Skin of body (tissue), 2 donors: ENCODE measurements around the gene LMBR1. TPM values are rescaled to one million over a fixed set of nuclear protein-coding genes. Genes with fewer than 3 reads are reported as not detected.
"Not testable (repeated sequence)": the region's sequence is repeated elsewhere in the genome, so short reads cannot be mapped to it uniquely, and the experiment has no call there.

Experiments used
- DNase-seq: peaks from one replicate; lab custom pipeline; 2025; lab: John Stamatoyannopoulos, UW
- total RNA-seq: library from RNA; depleted of rRNA; stranded (reverse); fragments of >200 nt; gene quantifications from one replicate; pipeline ENCODE4 v1.2.3, GENCODE V29; 2014

Gene LMBR1
- total RNA-seq, 1 donor from 2014 or later: 70.7 TPM

- DNase-seq: no peak
Observed at GRCh38 chr7:156848979-156849378, 44.0 kb downstream of the LMBR1 start.

GRCh38 chr7:156845379-156846101 lies 47.4 kb downstream of the LMBR1 start:
- DNase-seq: no peak

- not testable (repeated sequence) for DNase-seq
Observed at GRCh38 chr7:156843582-156843981, 49.4 kb downstream of the LMBR1 start.

GRCh38 chr7:156843157-156843556 lies 49.8 kb downstream of the LMBR1 start:
- no peak for DNase-seq

GRCh38 chr7:156842740-156843140 lies 50.2 kb downstream of the LMBR1 start:
- DNase-seq: no peak

GRCh38 chr7:156842317-156842716 lies 50.7 kb downstream of the LMBR1 start:
- DNase-seq: no peak

GRCh38 chr7:156841497-156841896 lies 51.5 kb downstream of the LMBR1 start:
- no peak for DNase-seq

- no peak for DNase-seq
Observed at GRCh38 chr7:156840134-156840533, 52.8 kb downstream of the LMBR1 start.

- no peak for DNase-seq
Observed at GRCh38 chr7:156836443-156836842, 56.5 kb downstream of the LMBR1 start.

GRCh38 chr7:156834462-156834861 lies 58.5 kb downstream of the LMBR1 start:
- no peak for DNase-seq

GRCh38 chr7:156833312-156833711 lies 59.7 kb downstream of the LMBR1 start:
- DNase-seq: no peak

GRCh38 chr7:156832195-156832877 lies 60.6 kb downstream of the LMBR1 start:
- DNase-seq: no peak

GRCh38 chr7:156829669-156830336 lies 63.2 kb downstream of the LMBR1 start:
- DNase-seq: no peak

- DNase-seq: no peak
Observed at GRCh38 chr7:156827587-156828203, 65.3 kb downstream of the LMBR1 start.

- no peak for DNase-seq
Observed at GRCh38 chr7:156823435-156823834, 69.5 kb downstream of the LMBR1 start.

- DNase-seq: no peak
Observed at GRCh38 chr7:156820445-156821063, 72.4 kb downstream of the LMBR1 start.

- no peak for DNase-seq
Observed at GRCh38 chr7:156819733-156820295, 73.2 kb downstream of the LMBR1 start.

- DNase-seq: no peak
Observed at GRCh38 chr7:156818133-156818532, 74.8 kb downstream of the LMBR1 start.

GRCh38 chr7:156816943-156817572 lies 75.9 kb downstream of the LMBR1 start:
- DNase-seq: no peak

GRCh38 chr7:156811706-156812105 lies 81.3 kb downstream of the LMBR1 start:
- DNase-seq: no peak

- DNase-seq: not testable (repeated sequence)
Observed at GRCh38 chr7:156803656-156804055, 89.3 kb downstream of the LMBR1 start.
